Stimulated activated CD4-positive, alpha-beta T cell treated with anti-CD3 and anti-CD28 coated beads, Interleukin-15, amount 100 ng/mL, for 1 hour (primary cell): ENCODE data around the gene ZNF641.

ENCODE experiments used
- DNase-seq, 2 donors: peaks; one replicate each; pipeline ENCODE4 v3.0.0-alpha.2; 2020; ENCODE audit warnings: low read depth in 1 of 2, low spot score in 1 of 2

The ZNF641 gene

DNA sequence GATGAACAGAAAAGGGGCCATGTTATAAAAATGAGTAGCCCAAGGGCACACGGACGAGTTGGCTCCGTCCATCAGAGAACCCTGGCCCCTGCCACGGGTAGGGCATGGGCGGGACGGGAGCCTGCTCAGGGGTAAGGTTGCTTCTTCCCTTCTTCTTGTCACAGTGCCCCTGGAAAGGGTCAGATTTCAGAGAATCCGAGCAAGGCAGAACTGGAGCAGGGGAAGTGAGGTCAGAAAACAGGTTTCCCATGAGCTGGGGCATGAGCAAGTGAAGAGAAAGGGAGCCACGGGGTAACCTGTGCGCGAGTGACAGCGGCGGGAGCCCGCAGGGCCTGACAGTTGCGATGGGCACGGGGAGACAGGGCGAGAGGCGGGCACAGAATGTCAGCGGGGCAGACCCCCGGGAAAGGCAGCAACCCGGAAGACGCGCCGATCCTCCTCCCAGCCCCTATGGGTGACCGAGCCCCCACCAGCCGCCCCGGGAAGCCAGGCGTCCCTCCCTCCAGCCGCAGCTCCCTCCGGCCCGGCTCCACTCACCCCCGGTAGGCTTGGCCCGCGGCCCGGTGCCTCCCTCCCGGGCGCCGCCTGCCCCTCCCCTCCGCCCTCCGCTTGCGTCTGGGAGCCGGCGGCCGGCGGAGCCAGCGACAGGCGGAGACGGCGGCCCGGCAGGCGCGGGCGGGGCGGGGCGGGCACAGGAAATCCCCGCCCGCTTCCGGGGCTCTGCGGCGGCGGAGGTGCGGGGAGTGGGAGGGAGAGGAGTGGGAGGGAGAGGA, at the start of gene ZNF641:
Gene ZNF641, minus strand, starts transcription at position 671 of the 773 bp plus-strand sequence. CDS start 2,829 bp downstream, outside the sequence.
- DNase-seq: peak; percentile 67 to 75

DNA sequence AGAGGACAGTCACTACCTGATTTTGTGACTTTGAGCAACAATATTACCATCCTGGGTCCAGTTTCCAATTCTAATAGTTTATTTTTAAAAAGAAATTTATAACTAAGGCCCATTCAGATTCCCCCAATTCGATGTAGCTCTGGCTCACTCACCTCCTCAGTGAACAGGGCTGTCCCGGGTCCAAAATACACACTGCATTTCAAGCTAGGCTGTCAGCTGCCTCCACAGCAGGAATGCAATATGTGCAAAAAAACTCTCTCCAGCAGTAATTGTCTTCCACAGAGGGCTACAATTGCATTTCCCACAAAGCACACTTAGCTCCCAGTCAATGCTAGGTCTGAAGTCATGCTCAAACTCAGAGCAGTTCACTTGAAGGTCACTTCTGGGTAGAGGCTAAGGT, 39.3 kb upstream of the ZNF641 start:
- no peak for DNase-seq

DNA sequence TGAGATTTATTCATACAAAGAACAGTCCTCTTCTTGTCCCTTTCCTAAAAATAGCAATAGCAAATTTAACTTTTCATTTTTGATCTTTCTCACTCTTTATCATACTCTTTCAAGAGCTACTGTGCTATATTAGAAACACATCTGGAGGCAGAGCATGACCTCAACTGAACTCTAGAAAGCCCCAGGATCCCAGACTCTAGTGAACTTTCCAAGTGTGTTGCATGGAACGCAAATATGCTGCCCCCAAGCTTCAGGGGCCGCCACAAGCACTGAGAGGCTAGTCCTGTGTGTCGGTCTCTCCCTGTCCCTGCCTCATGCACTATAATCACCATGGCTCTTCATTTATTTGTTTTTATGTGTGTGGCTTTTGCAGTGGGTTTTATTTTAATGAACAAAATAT, 38.7 kb upstream of the ZNF641 start:
- no peak for DNase-seq

- DNase-seq: no peak
Observed at GRCh38 chr12:48388938-48389337, 38.2 kb upstream of the ZNF641 start.

DNA sequence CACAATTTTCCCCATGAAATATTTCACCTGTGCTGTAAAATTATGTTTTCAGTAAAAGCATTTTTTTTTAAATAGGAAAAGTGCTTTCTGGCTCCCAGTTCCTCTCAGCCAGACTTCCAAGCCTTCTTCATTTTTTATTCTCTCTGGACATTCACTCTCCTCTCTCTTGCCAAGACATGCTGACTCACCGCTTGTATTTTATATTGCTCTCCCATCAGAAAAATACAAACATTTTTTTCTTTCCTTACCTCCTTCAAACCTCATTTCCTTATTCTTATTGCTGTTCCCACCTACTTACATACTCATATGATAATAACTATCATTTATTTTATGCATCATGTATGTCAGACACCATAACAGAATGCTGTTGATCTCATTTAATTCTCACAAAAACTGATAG, 37.7 kb upstream of the ZNF641 start:
- DNase-seq: no peak

DNA sequence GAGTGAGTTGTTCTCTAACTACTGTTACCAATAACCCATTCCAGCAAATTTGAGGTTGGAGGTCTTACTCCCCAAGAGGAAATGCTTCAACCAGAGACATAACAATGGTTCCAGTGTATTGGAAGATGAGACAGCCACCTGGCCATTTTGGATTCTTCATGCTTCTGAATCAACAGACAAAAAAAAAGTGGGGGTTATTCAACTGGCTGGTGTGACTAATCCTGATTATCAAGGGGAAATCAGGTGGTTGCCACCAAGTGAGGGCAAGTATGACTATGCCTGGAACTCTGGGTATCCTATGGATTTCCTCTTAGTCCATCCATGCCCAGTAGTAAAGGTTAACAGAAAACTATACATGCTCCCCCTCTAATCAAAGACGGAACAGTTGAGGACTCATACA, 29.9 kb upstream of the ZNF641 start:
- no peak for DNase-seq

DNA sequence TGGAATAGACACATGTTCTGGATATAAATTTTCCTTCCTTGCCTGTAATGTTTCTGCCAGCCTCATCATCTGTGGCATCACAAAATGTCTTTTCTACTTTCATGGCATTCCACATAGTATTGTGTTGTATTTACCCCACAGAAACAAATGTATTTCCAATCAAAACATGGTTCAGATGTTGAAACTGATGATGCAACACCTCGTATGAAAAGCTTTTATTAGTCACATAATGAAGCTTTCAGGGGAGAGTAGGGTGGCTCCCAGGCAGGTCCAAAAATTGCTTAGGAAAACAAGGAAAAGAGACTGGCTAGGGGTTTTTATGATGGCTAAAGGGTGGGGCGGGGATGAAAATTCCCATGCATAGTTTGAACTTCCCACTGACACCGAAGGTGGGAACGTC, 29.1 kb upstream of the ZNF641 start:
- no peak for DNase-seq

- no peak for DNase-seq
Observed at GRCh38 chr12:48377646-48378045, 26.9 kb upstream of the ZNF641 start.

GRCh38 chr12:48374164-48374563, 23.4 kb upstream of the ZNF641 start:
- DNase-seq: no peak

DNA sequence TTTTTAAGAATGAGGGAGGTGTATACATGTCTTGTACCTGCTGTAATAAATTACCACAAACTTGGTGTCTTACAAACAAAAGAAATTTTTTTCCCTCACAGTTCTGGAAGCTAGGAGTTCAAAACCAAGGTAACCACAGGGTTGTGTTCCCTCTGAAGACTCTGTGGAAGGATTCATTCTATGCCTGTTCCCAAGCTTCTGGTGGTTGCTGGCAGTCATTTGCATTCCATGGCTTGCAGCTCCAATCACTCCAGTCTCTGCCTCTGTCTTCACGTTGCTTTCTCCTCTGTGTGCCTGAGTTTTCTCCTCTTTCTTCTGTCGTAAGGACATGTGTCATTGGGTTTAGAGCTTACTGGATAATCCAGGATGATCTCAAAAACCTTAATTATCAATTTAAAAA, 15.4 kb upstream of the ZNF641 start:
- no peak for DNase-seq

GRCh38 chr12:48361664-48362339, 11.1 kb upstream of the ZNF641 start:
- DNase-seq: no peak

- no peak for DNase-seq
Observed at GRCh38 chr12:48358937-48359513, 8.3 kb upstream of the ZNF641 start.

DNA sequence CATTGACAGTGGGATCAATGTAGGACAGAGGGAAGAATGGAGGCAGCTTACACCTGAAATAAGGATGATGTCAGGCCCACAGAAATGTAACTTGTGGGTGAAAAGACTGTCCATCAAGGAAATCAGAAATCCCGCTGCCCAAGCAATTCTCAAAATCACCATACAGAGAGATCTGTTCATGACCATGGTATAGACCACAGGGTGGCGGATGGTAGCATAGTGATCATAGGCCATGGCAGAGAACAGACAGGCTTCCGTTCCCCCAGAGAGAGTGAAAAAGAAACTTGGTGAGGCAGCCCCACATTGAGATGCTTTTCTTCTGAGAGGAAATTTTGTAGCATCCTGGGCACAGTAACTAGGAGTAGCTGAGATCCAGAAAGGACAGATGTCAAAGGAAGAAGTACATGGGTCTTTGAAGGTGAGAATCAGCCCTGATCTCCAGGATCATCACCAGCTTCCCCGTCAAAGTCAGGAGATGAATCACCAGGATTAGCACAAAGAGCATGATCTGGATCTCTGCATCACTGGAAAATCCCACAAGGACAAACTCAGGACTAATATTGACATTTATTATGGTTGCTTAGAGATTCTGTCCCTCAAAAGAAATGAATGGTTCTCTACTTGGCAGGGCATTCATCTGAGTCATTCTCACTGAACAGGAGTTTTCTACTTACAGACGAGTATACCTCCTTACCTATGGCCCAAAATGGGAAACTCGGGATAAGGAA, 5.5 kb upstream of the ZNF641 start:
- DNase-seq: no peak

DNA sequence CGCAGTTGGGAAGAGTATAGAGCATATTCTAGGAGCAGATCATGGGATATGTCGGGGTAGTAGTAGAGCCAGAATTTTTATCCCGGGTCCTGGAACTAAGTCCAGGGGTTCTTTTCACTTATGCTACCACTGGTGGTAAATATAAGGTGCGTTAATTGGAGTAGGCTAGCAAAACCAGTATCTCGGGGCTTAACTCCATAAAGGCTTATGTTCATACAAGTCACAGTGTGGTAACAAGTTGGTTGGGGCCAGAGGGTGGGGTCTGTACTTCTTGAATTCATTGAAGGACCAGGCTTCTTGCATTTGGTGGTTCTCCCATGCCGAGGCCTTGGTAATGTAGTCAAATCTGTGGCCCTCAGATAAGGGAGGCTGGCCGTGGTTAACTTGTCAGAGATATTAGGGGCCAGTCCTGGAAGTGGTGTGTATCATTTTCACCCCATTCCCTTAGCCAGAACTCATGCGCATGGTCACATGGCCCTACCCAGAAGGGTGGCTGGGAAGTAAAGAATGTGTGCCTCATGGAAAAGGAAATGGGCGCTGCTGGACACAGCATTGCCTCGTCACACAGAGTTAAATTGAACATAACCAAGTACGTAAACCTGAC, 1.5 kb upstream of the ZNF641 start:
- DNase-seq: no peak

DNA sequence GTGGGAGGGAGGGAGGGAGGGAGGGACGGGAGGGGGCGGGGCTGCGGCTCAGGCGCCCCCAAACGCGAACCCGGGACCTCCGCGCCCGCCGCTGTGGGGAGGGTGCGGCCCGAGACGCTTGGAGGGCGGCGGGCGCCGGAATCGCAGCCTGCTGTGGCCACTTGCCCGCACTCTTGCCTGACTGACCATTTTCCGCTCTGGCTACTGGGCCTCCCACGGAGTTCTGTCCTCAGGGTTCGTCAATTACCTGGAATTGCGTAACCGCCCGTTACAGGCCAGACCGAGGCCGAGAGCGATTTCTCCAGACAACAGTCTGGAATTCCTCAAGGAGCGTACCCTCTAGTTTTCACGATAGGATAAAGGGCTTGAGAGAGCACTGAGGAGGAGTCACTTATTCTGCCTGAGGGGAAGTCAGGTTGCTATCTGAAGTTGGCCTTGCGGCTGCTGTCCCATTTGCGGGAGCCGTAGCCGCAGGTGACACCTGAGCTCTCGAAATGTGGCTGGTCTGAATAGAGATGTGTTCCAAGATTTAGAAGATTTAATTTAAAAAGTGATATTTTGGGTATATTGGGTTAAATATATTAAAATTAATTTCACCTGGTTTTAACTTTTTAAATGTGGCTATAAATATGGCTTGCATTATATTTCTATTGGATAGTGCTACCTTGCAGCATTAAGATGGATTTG, 446 bp upstream of the ZNF641 start:
- DNase-seq: no peak

- DNase-seq: no peak
Observed at GRCh38 chr12:48349471-48349870, 1.2 kb downstream of the ZNF641 start.

DNA sequence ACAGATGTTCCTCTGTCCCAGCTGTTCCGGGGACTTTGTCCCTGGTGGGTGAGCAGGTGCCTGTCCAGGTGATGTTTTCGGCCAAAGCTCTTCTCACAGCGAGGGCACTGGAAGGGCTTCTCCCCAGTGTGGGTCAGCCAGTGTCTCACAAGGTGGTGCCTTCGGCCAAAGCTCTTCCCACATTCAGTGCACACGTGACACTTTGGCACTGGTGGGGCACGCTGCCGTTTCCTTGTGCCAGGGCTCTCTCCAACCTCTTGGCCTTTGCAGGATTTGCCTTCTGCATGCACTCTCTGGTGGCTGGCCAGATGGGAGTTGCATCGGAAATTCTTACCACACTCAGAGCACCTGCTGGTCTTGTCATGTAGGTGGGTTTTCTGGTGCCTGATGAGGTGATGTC, 7.7 kb downstream of the ZNF641 start:
- no peak for DNase-seq

GRCh38 chr12:48340943-48341342, 9.8 kb downstream of the ZNF641 start:
- DNase-seq: no peak

DNA sequence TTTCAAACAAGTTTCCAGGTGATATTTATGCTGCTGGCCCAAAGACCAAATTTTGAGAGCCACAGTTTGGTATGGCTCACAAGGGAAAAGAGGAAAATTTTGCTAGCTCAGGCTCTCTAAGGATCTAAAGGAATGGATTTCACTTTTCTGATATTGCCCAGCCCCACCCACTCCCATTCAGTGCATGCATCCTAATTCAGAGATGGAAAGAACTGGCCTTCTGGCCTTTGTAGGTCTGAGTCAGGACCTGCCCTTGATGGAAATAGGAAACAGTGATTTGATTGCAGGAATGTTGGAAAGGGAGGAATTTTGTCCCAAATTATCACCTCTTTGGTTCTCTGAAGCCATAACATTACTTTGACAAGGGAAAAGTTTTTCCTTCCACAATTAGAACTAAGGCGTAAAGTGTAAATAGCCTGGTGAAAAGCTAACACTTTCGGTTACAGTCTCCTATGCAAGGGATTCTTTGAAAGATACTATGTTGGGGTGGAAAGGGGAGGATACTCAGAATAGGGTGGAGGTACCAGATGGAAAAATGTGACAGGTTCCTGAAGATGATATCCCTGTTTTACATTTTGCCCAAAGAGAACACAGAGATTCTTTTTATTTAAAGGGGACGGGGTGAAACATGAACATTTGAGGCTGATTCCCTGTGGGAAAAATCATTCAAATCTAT, 11.1 kb downstream of the ZNF641 start:
- DNase-seq: no peak

GRCh38 chr12:48336564-48336963, 14.2 kb downstream of the ZNF641 start:
- DNase-seq: no peak
